ENCODE results near the gene FEN1.

FEN1 gene

DNA sequence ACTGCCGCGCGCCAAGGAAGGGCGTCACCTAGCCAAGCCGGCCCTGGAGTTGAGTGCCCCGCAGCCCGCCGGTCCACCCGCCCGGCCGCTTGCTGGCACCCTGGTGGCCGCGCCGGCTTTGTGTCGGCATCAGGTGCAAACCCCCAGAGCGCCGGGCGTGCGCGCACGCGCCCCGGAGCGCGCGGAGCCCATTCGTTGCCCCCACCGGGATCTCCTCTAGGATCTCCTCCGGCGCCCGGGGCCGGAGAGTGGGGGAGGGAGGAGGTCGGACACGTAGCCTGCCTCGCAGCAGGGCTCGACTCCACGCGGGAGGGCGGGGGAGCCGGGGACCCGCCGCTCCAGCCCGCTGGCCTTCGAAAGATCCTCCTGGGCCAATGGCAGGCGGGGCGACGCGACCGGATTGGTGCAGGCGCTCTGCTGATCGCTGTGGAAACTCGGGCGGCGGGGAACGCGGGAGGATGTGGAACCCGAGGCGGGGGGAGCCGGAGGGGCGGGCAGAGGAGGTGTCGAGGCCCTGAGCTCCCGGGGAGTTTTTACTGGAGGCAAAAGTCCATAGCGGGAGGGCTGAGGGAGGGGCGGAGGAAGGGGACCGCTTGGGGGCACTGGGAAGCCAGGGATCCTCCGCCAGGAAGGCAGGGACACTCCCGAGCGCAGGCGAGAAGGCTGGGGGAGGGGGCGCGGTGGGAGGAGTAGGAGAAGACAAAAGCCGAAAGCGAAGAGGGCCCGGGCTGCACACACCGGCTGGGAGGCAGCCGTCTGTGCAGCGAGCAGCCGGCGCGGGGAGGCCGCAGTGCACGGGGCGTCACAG, 35.1 kb downstream of the FEN1 start, which contains the start of gene FADS2:
TSS of gene FADS2 (plus strand) at position 730 of the 808 bp plus-strand sequence. CDS start 91 bp downstream, outside the sequence.
- Histone ChIP-seq H3K27ac (replicated peaks; ENCODE audit: low read length) (peak within 1 kb of the TSS; percentile 100), H4K91ac (ENCODE audit: low read depth, low read length, poor library complexity) (peak within 1 kb of the TSS; percentile 98), H3K36me3 (replicated peaks in 1 of 2; ENCODE audit: control insufficient read depth in 2 of 2, insufficient read depth in 2 of 2, low read length in 2 of 2) (peaks cover 21 to 46% of the 10 kb centered on the region in 2 donors), H3K9me3 (replicated peaks in 1 of 2; ENCODE audit: control insufficient read depth in 2 of 2, insufficient read depth in 1 of 2, low read depth in 1 of 2, low read length in 2 of 2) (no peaks in the 10 kb centered on the region), H3K79me1 (ENCODE audit: low read depth, low read length) (peaks cover 7% of the 10 kb centered on the region), H2BK12ac (ENCODE audit: low read length) (peak within 1 kb of the TSS; percentile 82), H3K14ac (ENCODE audit: low read length) (peak within 1 kb of the TSS; percentile 99), H3K4me2 (ENCODE audit: insufficient read depth, low read length, poor library complexity, severe bottlenecking) (peak within 1 kb of the TSS; percentile 78), H3K18ac (ENCODE audit: low read length) (peak within 1 kb of the TSS; percentile 100), H2BK120ac (ENCODE audit: low read depth, low read length) (peak within 1 kb of the TSS; percentile 95), H3K23ac (ENCODE audit: low read depth, low read length, poor library complexity) (peak within 1 kb of the TSS; percentile 97), H2BK5ac (ENCODE audit: low read length) (peak within 1 kb of the TSS; percentile 100), H3K27me3 (ENCODE audit: control insufficient read depth in 3 of 3, insufficient read depth in 3 of 3, low read depth in 1 of 3, low read length in 3 of 3) (no peaks in the 10 kb centered on the region), H3K4me3 (ENCODE audit: low read length in 2 of 2) (peak within 1 kb of the TSS; percentile 88 to 100), H3K4ac (ENCODE audit: low read length) (peak within 1 kb of the TSS; percentile 99), H3K4me1 (ENCODE audit: control insufficient read depth in 2 of 2, insufficient read depth in 1 of 2, low read depth in 1 of 2, low read length in 2 of 2) (peaks cover 28 to 42% of the 10 kb centered on the region in 2 donors), H2BK15ac (ENCODE audit: low read length) (peak within 1 kb of the TSS; percentile 95), H2AK5ac (ENCODE audit: low read depth, low read length) (peak within 1 kb of the TSS; percentile 100), H4K8ac (ENCODE audit: low read depth, low read length) (no peak within 1 kb of the TSS), H2AFZ (ENCODE audit: low read length) (peak within 1 kb of the TSS; percentile 78), H3K9ac (ENCODE audit: low read depth, low read length, poor library complexity) (peak within 1 kb of the TSS; percentile 100)
- peak; percentile 94 for DNase-seq (ENCODE audit: low spot score)
- WGBS, 2 donors (ENCODE audit: extremely low coverage in 2 of 2, insufficient read length in 2 of 2, insufficient replicate concordance in 1 of 2), result no CpG with 5 or more reads among the region's 83 CpGs

DNA sequence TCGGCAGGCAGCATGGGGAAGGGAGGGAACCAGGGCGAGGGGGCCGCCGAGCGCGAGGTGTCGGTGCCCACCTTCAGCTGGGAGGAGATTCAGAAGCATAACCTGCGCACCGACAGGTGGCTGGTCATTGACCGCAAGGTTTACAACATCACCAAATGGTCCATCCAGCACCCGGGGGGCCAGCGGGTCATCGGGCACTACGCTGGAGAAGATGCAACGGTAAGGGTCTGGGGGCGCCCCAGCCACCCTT, 35.6 kb downstream of the FEN1 start:
- peak overlapping the region; percentile 100 for H2AK5ac ChIP-seq (ENCODE audit: low read depth, low read length)
- peak overlapping the region; percentile 100 for H3K27ac ChIP-seq (replicated peaks; ENCODE audit: low read length)
- peak overlapping the region; percentile 100 for H3K18ac ChIP-seq (ENCODE audit: low read length)
- H4K91ac ChIP-seq (ENCODE audit: low read depth, low read length, poor library complexity), result peak overlapping the region; percentile 98
- peak overlapping the region; percentile 99 for H3K4ac ChIP-seq (ENCODE audit: low read length)
- H3K27me3 ChIP-seq (ENCODE audit: control insufficient read depth in 3 of 3, insufficient read depth in 3 of 3, low read depth in 1 of 3, low read length in 3 of 3), result no peaks in the 10 kb centered on the region
- H3K4me1 ChIP-seq (ENCODE audit: control insufficient read depth in 2 of 2, insufficient read depth in 1 of 2, low read depth in 1 of 2, low read length in 2 of 2), result peaks cover 32 to 46% of the 10 kb centered on the region in 2 donors
- H3K4me2 ChIP-seq (ENCODE audit: insufficient read depth, low read length, poor library complexity, severe bottlenecking), result peak overlapping the region; percentile 78
- peak overlapping the region; percentile 100 for H2BK5ac ChIP-seq (ENCODE audit: low read length)
- peak overlapping the region; percentile 95 for H2BK120ac ChIP-seq (ENCODE audit: low read depth, low read length)
- WGBS, 2 donors (ENCODE audit: extremely low coverage in 2 of 2, insufficient read length in 2 of 2, insufficient replicate concordance in 1 of 2), result no CpG with 5 or more reads among the region's 16 CpGs
- DNase-seq (ENCODE audit: low spot score), result no peak
- peak overlapping the region; percentile 99 for H3K14ac ChIP-seq (ENCODE audit: low read length)
- H3K9ac ChIP-seq (ENCODE audit: low read depth, low read length, poor library complexity), result peak overlapping the region; percentile 100
- peaks cover 22 to 46% of the 10 kb centered on the region in 2 donors for H3K36me3 ChIP-seq (replicated peaks in 1 of 2; ENCODE audit: control insufficient read depth in 2 of 2, insufficient read depth in 2 of 2, low read length in 2 of 2)
- peak overlapping the region; percentile 95 for H2BK15ac ChIP-seq (ENCODE audit: low read length)
- peak overlapping the region; percentile 97 for H3K23ac ChIP-seq (ENCODE audit: low read depth, low read length, poor library complexity)
- peak overlapping the region; percentile 78 for H2AFZ ChIP-seq (ENCODE audit: low read length)
- peak overlapping the region; percentile 82 for H2BK12ac ChIP-seq (ENCODE audit: low read length)
- H3K9me3 ChIP-seq (replicated peaks in 1 of 2; ENCODE audit: control insufficient read depth in 2 of 2, insufficient read depth in 1 of 2, low read depth in 1 of 2, low read length in 2 of 2), result no peaks in the 10 kb centered on the region
- H3K79me1 ChIP-seq (ENCODE audit: low read depth, low read length), result peaks cover 8% of the 10 kb centered on the region
- H4K8ac ChIP-seq (ENCODE audit: low read depth, low read length), result no peak overlapping the region
- peak overlapping the region; percentile 88 to 100 for H3K4me3 ChIP-seq (ENCODE audit: low read length in 2 of 2)

DNA sequence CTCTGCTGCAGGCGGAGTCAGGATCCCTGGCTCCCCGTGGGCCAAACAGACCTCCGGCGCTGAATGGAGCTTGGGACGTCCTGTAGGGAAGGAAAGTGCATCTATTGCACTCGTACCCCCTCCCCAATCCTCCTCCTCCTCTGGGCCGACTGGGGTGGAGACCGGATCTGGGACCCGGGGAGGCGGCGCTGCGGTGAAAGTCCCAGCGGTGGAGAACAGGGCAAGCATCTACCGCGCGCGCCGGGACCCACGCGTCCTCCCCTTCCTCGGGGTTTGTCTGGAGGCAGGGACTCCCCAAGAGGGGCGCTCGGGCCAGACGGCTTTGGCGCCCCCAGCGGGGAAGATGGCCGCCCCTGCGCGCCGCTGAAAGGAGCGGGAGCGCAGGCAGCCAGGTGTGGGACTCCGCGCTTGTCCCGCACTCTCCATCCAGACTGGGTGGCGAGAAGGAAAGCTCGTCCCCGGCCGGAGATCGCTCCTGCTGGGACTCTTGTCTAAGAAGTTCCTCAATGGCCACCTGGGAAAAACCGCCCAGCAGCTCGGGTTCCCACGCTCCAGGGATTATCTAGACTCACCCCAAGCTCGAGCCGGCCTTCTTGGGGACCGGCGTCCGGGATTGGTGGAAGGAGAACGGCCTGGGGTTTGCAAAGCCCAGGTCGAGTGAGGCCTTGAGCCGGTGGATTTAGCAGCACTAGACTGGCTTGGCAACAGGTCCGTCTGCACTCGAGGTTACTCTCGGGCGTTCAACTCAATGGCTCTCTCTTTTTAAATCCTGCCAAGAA, 36.1 kb downstream of the FEN1 start:
- peak overlapping the region; percentile 97 for H3K23ac ChIP-seq (ENCODE audit: low read depth, low read length, poor library complexity)
- H3K4me1 ChIP-seq (ENCODE audit: control insufficient read depth in 2 of 2, insufficient read depth in 1 of 2, low read depth in 1 of 2, low read length in 2 of 2), result peaks cover 36 to 51% of the 10 kb centered on the region in 2 donors
- no peak overlapping the region for H4K8ac ChIP-seq (ENCODE audit: low read depth, low read length)
- no peak overlapping the region for H2BK12ac ChIP-seq (ENCODE audit: low read length)
- peak overlapping the region; percentile 100 for H2BK5ac ChIP-seq (ENCODE audit: low read length)
- H3K79me1 ChIP-seq (ENCODE audit: low read depth, low read length), result peaks cover 12% of the 10 kb centered on the region
- peak overlapping the region; percentile 95 for H3K14ac ChIP-seq (ENCODE audit: low read length)
- peak overlapping the region; percentile 99 for H3K4ac ChIP-seq (ENCODE audit: low read length)
- H4K91ac ChIP-seq (ENCODE audit: low read depth, low read length, poor library complexity), result peak overlapping the region; percentile 98
- no peaks in the 10 kb centered on the region for H3K27me3 ChIP-seq (ENCODE audit: control insufficient read depth in 3 of 3, insufficient read depth in 3 of 3, low read depth in 1 of 3, low read length in 3 of 3)
- peak overlapping the region; percentile 78 for H3K4me2 ChIP-seq (ENCODE audit: insufficient read depth, low read length, poor library complexity, severe bottlenecking)
- H2BK15ac ChIP-seq (ENCODE audit: low read length), result peak overlapping the region; percentile 95
- H3K18ac ChIP-seq (ENCODE audit: low read length), result peak overlapping the region; percentile 100
- peak overlapping the region; percentile 100 for H3K9ac ChIP-seq (ENCODE audit: low read depth, low read length, poor library complexity)
- peak overlapping the region; percentile 100 for H3K27ac ChIP-seq (replicated peaks; ENCODE audit: low read length)
- peak overlapping the region; percentile 100 for H2AK5ac ChIP-seq (ENCODE audit: low read depth, low read length)
- peaks cover 24 to 48% of the 10 kb centered on the region in 2 donors for H3K36me3 ChIP-seq (replicated peaks in 1 of 2; ENCODE audit: control insufficient read depth in 2 of 2, insufficient read depth in 2 of 2, low read length in 2 of 2)
- H2BK120ac ChIP-seq (ENCODE audit: low read depth, low read length), result peak overlapping the region; percentile 95
- peak overlapping the region; percentile 78 for H2AFZ ChIP-seq (ENCODE audit: low read length)
- WGBS, 2 donors (ENCODE audit: extremely low coverage in 2 of 2, insufficient read length in 2 of 2, insufficient replicate concordance in 1 of 2), result no CpG with 5 or more reads among the region's 55 CpGs
- peak overlapping the region; percentile 88 to 100 for H3K4me3 ChIP-seq (ENCODE audit: low read length in 2 of 2)
- no peaks in the 10 kb centered on the region for H3K9me3 ChIP-seq (replicated peaks in 1 of 2; ENCODE audit: control insufficient read depth in 2 of 2, insufficient read depth in 1 of 2, low read depth in 1 of 2, low read length in 2 of 2)
- DNase-seq (ENCODE audit: low spot score), result peak; percentile 57

DNA sequence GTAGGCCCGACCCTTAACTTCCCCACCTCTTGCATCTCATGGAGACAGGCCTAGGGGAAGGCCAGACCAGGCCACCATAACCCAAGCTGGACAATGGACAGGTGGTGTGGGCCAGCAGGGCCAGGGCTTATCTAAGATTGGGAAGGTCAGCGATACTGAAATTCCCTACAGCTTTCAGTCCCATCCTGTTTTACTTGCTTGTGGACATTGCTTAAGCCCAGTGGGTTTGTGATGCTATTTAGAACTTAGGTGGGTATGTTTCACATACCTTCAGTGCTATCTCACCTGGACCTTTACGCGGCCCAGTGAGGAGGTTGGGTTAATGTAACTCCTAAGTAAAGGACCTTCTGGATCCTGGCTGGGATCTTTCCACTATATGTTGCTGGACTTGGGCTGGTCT, 37.1 kb downstream of the FEN1 start:
- no peak for DNase-seq (ENCODE audit: low spot score)
- Histone ChIP-seq H3K18ac (ENCODE audit: low read length) (peak overlapping the region; percentile 8), H3K9ac (ENCODE audit: low read depth, low read length, poor library complexity) (peak overlapping the region; percentile 100), H3K79me1 (ENCODE audit: low read depth, low read length) (peaks cover 12% of the 10 kb centered on the region), H4K91ac (ENCODE audit: low read depth, low read length, poor library complexity) (no peak overlapping the region), H3K36me3 (replicated peaks in 1 of 2; ENCODE audit: control insufficient read depth in 2 of 2, insufficient read depth in 2 of 2, low read length in 2 of 2) (peaks cover 31 to 57% of the 10 kb centered on the region in 2 donors), H4K8ac (ENCODE audit: low read depth, low read length) (no peak overlapping the region), H3K4ac (ENCODE audit: low read length) (no peak overlapping the region), H2AFZ (ENCODE audit: low read length) (no peak overlapping the region), H3K4me1 (ENCODE audit: control insufficient read depth in 2 of 2, insufficient read depth in 1 of 2, low read depth in 1 of 2, low read length in 2 of 2) (peaks cover 44 to 57% of the 10 kb centered on the region in 2 donors), H2AK5ac (ENCODE audit: low read depth, low read length) (no peak overlapping the region), H3K9me3 (replicated peaks in 1 of 2; ENCODE audit: control insufficient read depth in 2 of 2, insufficient read depth in 1 of 2, low read depth in 1 of 2, low read length in 2 of 2) (no peaks in the 10 kb centered on the region), H3K4me3 (ENCODE audit: low read length in 2 of 2) (peak overlapping the region; percentile 88 to 100), H3K4me2 (ENCODE audit: insufficient read depth, low read length, poor library complexity, severe bottlenecking) (peak overlapping the region; percentile 69), H3K27me3 (ENCODE audit: control insufficient read depth in 3 of 3, insufficient read depth in 3 of 3, low read depth in 1 of 3, low read length in 3 of 3) (no peaks in the 10 kb centered on the region), H3K27ac (replicated peaks; ENCODE audit: low read length) (no peak overlapping the region), H2BK12ac (ENCODE audit: low read length) (no peak overlapping the region), H2BK15ac (ENCODE audit: low read length) (no peak overlapping the region), H3K14ac (ENCODE audit: low read length) (peak overlapping the region; percentile 5), H2BK120ac (ENCODE audit: low read depth, low read length) (no peak overlapping the region), H2BK5ac (ENCODE audit: low read length) (no peak overlapping the region), H3K23ac (ENCODE audit: low read depth, low read length, poor library complexity) (no peak overlapping the region)
- no CpG with 5 or more reads among the region's 4 CpGs for WGBS, 2 donors (ENCODE audit: extremely low coverage in 2 of 2, insufficient read length in 2 of 2, insufficient replicate concordance in 1 of 2)

Measured in neuronal stem cell (in vitro differentiated cells).